ENCODE results near the gene ITGAV.

The ITGAV gene

GRCh38 chr2:186709529-186710450, 119.9 kb downstream of the ITGAV start:
- no peaks in the 10 kb centered on the region for H3K4me1 Mint-ChIP-seq (ENCODE audit: low read depth)
- intact Hi-C loops (cut with micrococcal nuclease): no loop called here
- no peaks in the 10 kb centered on the region for H3K36me3 Mint-ChIP-seq (ENCODE audit: low read depth)
- no peaks in the 10 kb centered on the region for H3K27me3 Mint-ChIP-seq
- H3K4me3 Mint-ChIP-seq: no peak overlapping the region
- no peak overlapping the region for H3K27ac Mint-ChIP-seq
- no peaks in the 10 kb centered on the region for H3K9me3 Mint-ChIP-seq

DNA sequence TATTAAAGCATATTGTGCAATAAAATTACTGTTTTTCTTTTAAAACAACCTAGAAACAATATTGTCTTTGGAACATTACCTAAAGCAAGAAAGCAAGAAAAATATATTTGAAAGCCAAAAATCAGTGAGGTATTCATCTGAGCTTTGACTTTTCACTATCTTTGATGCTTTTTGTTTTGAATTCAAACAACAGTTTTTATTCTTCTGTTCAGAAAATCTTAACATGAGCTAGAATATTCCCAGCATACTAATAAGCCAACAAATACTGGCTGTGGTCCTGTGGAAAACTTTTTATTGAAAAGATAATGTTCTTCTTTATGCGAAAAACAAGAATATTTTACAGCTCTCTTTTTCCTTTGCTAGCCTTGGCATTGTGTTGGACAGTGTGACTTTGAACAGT, 123.8 kb downstream of the ITGAV start:
- H3K9me3 Mint-ChIP-seq: no peaks in the 10 kb centered on the region
- no peaks in the 10 kb centered on the region for H3K36me3 Mint-ChIP-seq (ENCODE audit: low read depth)
- H3K27me3 Mint-ChIP-seq: no peaks in the 10 kb centered on the region
- no peaks in the 10 kb centered on the region for H3K4me1 Mint-ChIP-seq (ENCODE audit: low read depth)
- H3K4me3 Mint-ChIP-seq: no peak overlapping the region
- no peak overlapping the region for H3K27ac Mint-ChIP-seq
- intact Hi-C loops (cut with micrococcal nuclease): no loop called here

- Mint-ChIP-seq H3K9me3 (no peaks in the 10 kb centered on the region), H3K36me3 (ENCODE audit: low read depth) (no peaks in the 10 kb centered on the region), H3K4me3 (no peak overlapping the region), H3K27ac (no peak overlapping the region), H3K27me3 (no peaks in the 10 kb centered on the region), H3K4me1 (ENCODE audit: low read depth) (no peaks in the 10 kb centered on the region)
- intact Hi-C loops (cut with micrococcal nuclease): no loop called here
Measured at GRCh38 chr2:186714611-186715010, 124.8 kb downstream of the ITGAV start.

DNA sequence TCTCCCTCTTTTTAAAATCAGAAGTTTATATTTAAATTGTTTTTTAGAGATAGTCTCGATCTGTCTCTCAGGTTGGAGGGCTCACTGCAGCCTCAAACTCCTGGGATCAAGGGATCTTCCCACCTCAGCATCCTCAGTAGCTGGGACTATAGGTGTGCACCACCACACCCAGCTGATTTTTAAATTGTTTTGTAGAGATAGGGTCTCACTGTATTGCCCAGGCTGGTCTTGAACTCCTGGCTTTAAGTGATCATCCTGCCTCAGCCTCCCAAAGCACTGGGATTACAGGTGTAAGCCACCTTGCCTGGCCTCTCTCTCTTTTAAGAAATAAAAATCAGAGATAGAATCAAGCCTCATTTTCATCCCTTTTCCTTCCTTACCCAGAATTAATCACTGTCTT, 126.1 kb downstream of the ITGAV start:
- H3K36me3 Mint-ChIP-seq (ENCODE audit: low read depth): no peaks in the 10 kb centered on the region

GRCh38 chr2:186716899-186717298, 127.0 kb downstream of the ITGAV start:
- Mint-ChIP-seq H3K27me3 (no peaks in the 10 kb centered on the region), H3K9me3 (no peaks in the 10 kb centered on the region), H3K36me3 (ENCODE audit: low read depth) (no peaks in the 10 kb centered on the region), H3K4me1 (ENCODE audit: low read depth) (no peaks in the 10 kb centered on the region), H3K4me3 (no peak overlapping the region), H3K27ac (no peak overlapping the region)
- intact Hi-C loops (cut with micrococcal nuclease): no loop called here

More for the DNA sequence above, 126.1 kb downstream of the ITGAV start:
- no peaks in the 10 kb centered on the region for H3K4me1 Mint-ChIP-seq (ENCODE audit: low read depth)
- no peak overlapping the region for H3K4me3 Mint-ChIP-seq
- intact Hi-C loops (cut with micrococcal nuclease): no loop called here
- H3K27ac Mint-ChIP-seq: no peak overlapping the region
- no peaks in the 10 kb centered on the region for H3K27me3 Mint-ChIP-seq
- H3K9me3 Mint-ChIP-seq: no peaks in the 10 kb centered on the region

DNA sequence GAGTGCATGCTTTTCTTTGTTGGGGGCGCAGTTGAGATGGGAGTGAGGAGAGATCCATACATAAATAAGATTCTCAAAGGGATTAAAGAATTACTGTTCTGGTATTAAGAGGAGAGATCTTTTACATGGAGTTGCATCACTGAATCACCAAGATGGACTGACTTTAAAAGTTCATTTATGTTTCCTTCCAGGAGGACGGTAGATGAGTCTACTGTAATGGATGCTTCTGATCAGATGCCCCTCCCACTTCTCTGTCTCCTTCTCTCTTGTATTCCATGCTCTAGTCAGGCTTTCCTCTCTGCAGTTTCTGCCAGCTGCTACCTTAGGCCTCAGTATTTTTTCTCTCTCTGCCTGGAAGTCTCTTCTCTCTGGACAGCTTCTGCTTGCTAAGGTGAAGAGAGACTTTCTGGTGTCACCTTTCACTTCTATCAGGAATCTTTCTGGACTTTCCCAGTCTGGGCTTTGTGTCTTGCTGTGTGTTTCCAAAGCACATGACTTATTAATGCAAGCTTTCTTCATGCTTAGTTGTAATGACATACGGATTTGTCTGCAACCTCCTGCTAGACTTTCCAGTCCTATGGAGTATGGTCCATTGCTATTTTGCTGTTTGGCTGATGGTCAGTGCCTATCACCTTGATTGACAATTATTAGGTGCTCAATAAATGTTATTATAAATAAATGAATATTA, 127.6 kb downstream of the ITGAV start:
- Mint-ChIP-seq H3K9me3 (no peaks in the 10 kb centered on the region), H3K27me3 (no peaks in the 10 kb centered on the region), H3K27ac (no peak overlapping the region), H3K4me3 (no peak overlapping the region), H3K36me3 (ENCODE audit: low read depth) (no peaks in the 10 kb centered on the region), H3K4me1 (ENCODE audit: low read depth) (no peaks in the 10 kb centered on the region)
- intact Hi-C loops (cut with micrococcal nuclease): no loop called here

DNA sequence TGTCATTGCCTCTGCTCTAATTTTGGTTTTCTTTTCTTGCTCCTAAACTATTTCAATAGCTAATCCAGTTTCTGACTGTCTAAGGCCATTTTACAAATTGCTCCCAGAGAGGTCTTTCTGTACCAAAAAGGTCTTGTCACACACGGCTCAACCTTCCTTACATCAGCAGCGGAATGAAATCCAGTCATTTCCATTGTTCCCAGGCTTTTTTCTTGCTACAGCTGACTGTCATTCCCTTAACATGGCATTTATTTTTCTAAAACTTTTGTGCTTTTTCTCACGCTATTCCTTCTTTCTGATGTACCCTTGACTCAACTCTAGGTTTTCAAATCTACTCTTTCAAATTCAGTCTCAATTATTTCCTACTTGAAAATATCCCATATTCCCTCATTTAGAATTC, 128.3 kb downstream of the ITGAV start:
- H3K27me3 Mint-ChIP-seq: no peaks in the 10 kb centered on the region
- no peak overlapping the region for H3K27ac Mint-ChIP-seq
- H3K4me1 Mint-ChIP-seq (ENCODE audit: low read depth): no peaks in the 10 kb centered on the region
- intact Hi-C loops (cut with micrococcal nuclease): no loop called here
- H3K4me3 Mint-ChIP-seq: no peak overlapping the region
- no peaks in the 10 kb centered on the region for H3K36me3 Mint-ChIP-seq (ENCODE audit: low read depth)
- no peaks in the 10 kb centered on the region for H3K9me3 Mint-ChIP-seq

DNA sequence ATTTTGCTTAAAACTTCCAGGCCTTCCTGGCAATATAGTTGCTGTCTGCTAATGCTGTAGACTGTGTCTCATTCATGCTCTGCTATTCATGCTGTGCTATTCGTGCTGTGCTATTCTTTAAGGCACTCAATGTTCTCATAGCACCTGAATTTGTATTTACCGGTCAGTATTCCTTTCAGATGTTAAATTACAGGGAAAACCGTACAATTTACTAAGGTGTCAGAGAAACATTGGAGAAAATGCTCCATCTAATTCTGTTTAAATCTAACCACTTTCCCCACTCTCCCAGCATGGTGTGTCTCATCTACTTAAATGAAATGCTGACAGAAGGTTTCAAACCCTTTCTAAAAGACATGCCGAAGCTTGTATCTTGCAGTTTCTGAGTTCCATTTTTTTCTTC, 129.0 kb downstream of the ITGAV start:
- Mint-ChIP-seq H3K4me1 (ENCODE audit: low read depth) (no peaks in the 10 kb centered on the region), H3K27ac (no peak overlapping the region), H3K36me3 (ENCODE audit: low read depth) (no peaks in the 10 kb centered on the region), H3K9me3 (no peaks in the 10 kb centered on the region), H3K4me3 (no peak overlapping the region), H3K27me3 (no peaks in the 10 kb centered on the region)
- intact Hi-C loops (cut with micrococcal nuclease): no loop called here

- H3K9me3 Mint-ChIP-seq: peaks cover 12% of the 10 kb centered on the region
- intact Hi-C loops (cut with micrococcal nuclease): no loop called here
- no peak overlapping the region for H3K4me3 Mint-ChIP-seq
- H3K27me3 Mint-ChIP-seq: no peaks in the 10 kb centered on the region
- no peaks in the 10 kb centered on the region for H3K36me3 Mint-ChIP-seq (ENCODE audit: low read depth)
- no peak overlapping the region for H3K27ac Mint-ChIP-seq
- H3K4me1 Mint-ChIP-seq (ENCODE audit: low read depth): no peaks in the 10 kb centered on the region
Measured at GRCh38 chr2:186721956-186722355, 132.1 kb downstream of the ITGAV start.

GRCh38 chr2:186724736-186725135, 134.9 kb downstream of the ITGAV start:
- peaks cover 18% of the 10 kb centered on the region for H3K9me3 Mint-ChIP-seq
- no peak overlapping the region for H3K27ac Mint-ChIP-seq
- H3K4me3 Mint-ChIP-seq: no peak overlapping the region
- intact Hi-C loops (cut with micrococcal nuclease): no loop called here
- H3K4me1 Mint-ChIP-seq (ENCODE audit: low read depth): no peaks in the 10 kb centered on the region
- H3K27me3 Mint-ChIP-seq: no peaks in the 10 kb centered on the region
- no peaks in the 10 kb centered on the region for H3K36me3 Mint-ChIP-seq (ENCODE audit: low read depth)

GRCh38 chr2:186725783-186726182, 135.9 kb downstream of the ITGAV start:
- peaks cover 18% of the 10 kb centered on the region for H3K9me3 Mint-ChIP-seq
- intact Hi-C loops (cut with micrococcal nuclease): no loop called here
- no peaks in the 10 kb centered on the region for H3K27me3 Mint-ChIP-seq
- H3K4me3 Mint-ChIP-seq: no peak overlapping the region
- no peaks in the 10 kb centered on the region for H3K4me1 Mint-ChIP-seq (ENCODE audit: low read depth)
- H3K36me3 Mint-ChIP-seq (ENCODE audit: low read depth): no peaks in the 10 kb centered on the region
- H3K27ac Mint-ChIP-seq: no peak overlapping the region

DNA sequence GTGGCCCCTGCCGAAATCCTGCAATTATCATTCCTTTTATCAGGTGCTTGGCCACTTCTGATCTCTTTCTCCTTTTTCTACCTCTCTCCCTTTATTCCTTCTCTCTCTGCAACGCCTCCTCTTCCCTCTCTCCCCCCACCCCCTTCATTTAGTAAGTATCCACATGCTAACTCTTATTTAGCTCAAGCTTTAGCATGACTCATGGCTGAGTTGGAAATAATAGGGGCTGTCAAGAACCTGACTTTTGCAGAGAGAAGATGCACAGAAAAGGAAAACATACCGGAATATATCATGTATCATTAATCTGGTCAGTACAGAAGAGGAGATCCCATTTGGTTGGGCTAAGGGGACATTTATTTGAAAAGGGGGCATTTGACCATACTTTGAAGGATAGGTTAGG, 137.1 kb downstream of the ITGAV start:
- Mint-ChIP-seq H3K4me3 (no peak overlapping the region), H3K36me3 (ENCODE audit: low read depth) (no peaks in the 10 kb centered on the region), H3K27ac (no peak overlapping the region), H3K27me3 (no peaks in the 10 kb centered on the region), H3K4me1 (ENCODE audit: low read depth) (no peaks in the 10 kb centered on the region), H3K9me3 (peaks cover 18% of the 10 kb centered on the region)
- intact Hi-C loops (cut with micrococcal nuclease): no loop called here

GRCh38 chr2:186728631-186729030, 138.8 kb downstream of the ITGAV start:
- H3K4me3 Mint-ChIP-seq: no peak overlapping the region
- H3K4me1 Mint-ChIP-seq (ENCODE audit: low read depth): no peaks in the 10 kb centered on the region
- intact Hi-C loops (cut with micrococcal nuclease): no loop called here
- H3K27ac Mint-ChIP-seq: no peak overlapping the region
- no peaks in the 10 kb centered on the region for H3K27me3 Mint-ChIP-seq
- H3K36me3 Mint-ChIP-seq (ENCODE audit: low read depth): no peaks in the 10 kb centered on the region
- peaks cover 35% of the 10 kb centered on the region for H3K9me3 Mint-ChIP-seq

Data from dendritic cell treated with granulocyte-macrophage colony-stimulating factor and Interleukin-4, amounts not matched to agents 40 ng/mL and 50 ng/mL, for 4 days (primary cell).